Neural progenitor cell (in vitro differentiated cells): ENCODE data around the gene HERC6. TPM values are rescaled to one million over a fixed set of nuclear protein-coding genes. Genes with fewer than 3 reads are reported as not detected.

Experiments
- DNase-seq: peaks from one replicate; pipeline ENCODE4 v3.0.0-alpha.2; 2016; ENCODE audit warnings: low spot score
- H2AFZ ChIP-seq: fragments of 200-600 bp; sonication (generic); replicated peaks from 2 replicates; pipeline ENCODE4 v1.6.1; 2016; ENCODE audit warnings: antibody characterized with exemption
- H3F3A ChIP-seq: fragments of 200-600 bp; sonication (generic); 2 replicates; pipeline ENCODE4 v1.6.1; 2016; ENCODE audit warnings: antibody characterized with exemption, low read depth
- H3K27ac ChIP-seq: fragments of 200-600 bp; sonication (generic); 2 replicates; pipeline ENCODE4 v1.5.1; 2016; ENCODE audit warnings: mild to moderate bottlenecking
- H3K27me3 ChIP-seq: fragments of 200-600 bp; sonication (generic); 2 replicates; pipeline ENCODE4 v1.6.1; 2016; ENCODE audit warnings: mild to moderate bottlenecking, moderate library complexity
- H3K36me3 ChIP-seq: fragments of 200-600 bp; sonication (generic); 2 replicates; pipeline ENCODE4 v1.5.1; 2016
- H3K4me1 ChIP-seq: fragments of 200-600 bp; sonication (generic); 2 replicates; pipeline ENCODE4 v1.6.1; 2016; ENCODE audit warnings: mixed run types
- H3K4me2 ChIP-seq: fragments of 200-600 bp; sonication (generic); 2 replicates; pipeline ENCODE4 v1.6.1; 2016
- H3K4me3 ChIP-seq: fragments of 200-600 bp; sonication (generic); 2 replicates; pipeline ENCODE4 v1.5.1; 2016
- H3K79me2 ChIP-seq: fragments of 200-600 bp; sonication (generic); 2 replicates; pipeline ENCODE4 v1.6.1; 2016; ENCODE audit warnings: low read depth
- H3K9ac ChIP-seq: fragments of 200-600 bp; sonication (generic); 2 replicates; pipeline ENCODE4 v1.6.1; 2016
- H3K9me3 ChIP-seq: fragments of 200-600 bp; sonication (generic); 2 replicates; pipeline ENCODE4 v1.5.1; 2016; ENCODE audit warnings: low read depth
- H4K20me1 ChIP-seq: fragments of 200-600 bp; sonication (generic); 2 replicates; pipeline ENCODE4 v1.6.1; 2016; ENCODE audit warnings: low read depth
- H3K27ac Mint-ChIP-seq: 3 replicates; pipeline ENCODE4 v1.8.0; 2021; ENCODE audit warnings: mixed read lengths
- H3K27me3 Mint-ChIP-seq: 2 replicates; pipeline ENCODE4 v1.8.0; 2022; ENCODE audit warnings: low read depth, mild to moderate bottlenecking, inconsistent platforms, moderate library complexity, mixed read lengths; ENCODE audit not compliant: insufficient read depth
- H3K36me3 Mint-ChIP-seq: 3 replicates; pipeline ENCODE4 v1.8.0; 2021; ENCODE audit warnings: mixed read lengths
- H3K4me1 Mint-ChIP-seq: 3 replicates; pipeline ENCODE4 v1.8.0; 2021; ENCODE audit warnings: mixed read lengths
- H3K4me3 Mint-ChIP-seq: 3 replicates; pipeline ENCODE4 v1.8.0; 2021; ENCODE audit warnings: mild to moderate bottlenecking, moderate library complexity, mixed read lengths
- H3K9me3 Mint-ChIP-seq: 3 replicates; pipeline ENCODE4 v1.8.0; 2020; ENCODE audit warnings: mixed read lengths
- EZH2 ChIP-seq: fragments of 200-600 bp; sonication (generic); IDR thresholded peaks from 2 replicates; pipeline ENCODE4 v1.6.1; 2017; ENCODE audit warnings: antibody characterized with exemption, mild to moderate bottlenecking, moderate library complexity
- EZH2phosphoT487 ChIP-seq: fragments of 200-600 bp; sonication (generic); IDR thresholded peaks from 2 replicates; pipeline ENCODE4 v1.6.1; 2017; ENCODE audit warnings: antibody characterized with exemption
- total RNA-seq: library from RNA; depleted of rRNA; stranded (reverse); fragments of >200 nt; gene quantifications from 2 replicates; pipeline ENCODE4 v1.2.3, GENCODE V29; 2015; ENCODE audit warnings: low replicate concordance
- TF ChIP-seq, protein P1 (sequence below): fragments of 200-600 bp; sonication (generic); IDR thresholded peaks from 2 replicates; pipeline ENCODE4 v1.5.1; 2017; ENCODE audit warnings: antibody characterized with exemption, mild to moderate bottlenecking

Gene HERC6
- total RNA-seq, 1 donor from 2014 or later: 0.24 TPM

GRCh38 chr4:88452912-88453311, 74.3 kb downstream of the HERC6 start:
- H3K4me1 ChIP-seq: peaks cover 4% of the 10 kb centered on the region
- no peaks in the 10 kb centered on the region for H3K79me2 ChIP-seq
- Mint-ChIP-seq H3K27me3 (peaks cover 15% of the 10 kb centered on the region), H3K9me3 (peaks cover 2% of the 10 kb centered on the region), H3K27ac (no peak overlapping the region), H3K4me3 (no peak overlapping the region), H3K4me1 (peaks cover 5% of the 10 kb centered on the region), H3K36me3 (no peaks in the 10 kb centered on the region)
- TF ChIP-seq, protein P1, sequence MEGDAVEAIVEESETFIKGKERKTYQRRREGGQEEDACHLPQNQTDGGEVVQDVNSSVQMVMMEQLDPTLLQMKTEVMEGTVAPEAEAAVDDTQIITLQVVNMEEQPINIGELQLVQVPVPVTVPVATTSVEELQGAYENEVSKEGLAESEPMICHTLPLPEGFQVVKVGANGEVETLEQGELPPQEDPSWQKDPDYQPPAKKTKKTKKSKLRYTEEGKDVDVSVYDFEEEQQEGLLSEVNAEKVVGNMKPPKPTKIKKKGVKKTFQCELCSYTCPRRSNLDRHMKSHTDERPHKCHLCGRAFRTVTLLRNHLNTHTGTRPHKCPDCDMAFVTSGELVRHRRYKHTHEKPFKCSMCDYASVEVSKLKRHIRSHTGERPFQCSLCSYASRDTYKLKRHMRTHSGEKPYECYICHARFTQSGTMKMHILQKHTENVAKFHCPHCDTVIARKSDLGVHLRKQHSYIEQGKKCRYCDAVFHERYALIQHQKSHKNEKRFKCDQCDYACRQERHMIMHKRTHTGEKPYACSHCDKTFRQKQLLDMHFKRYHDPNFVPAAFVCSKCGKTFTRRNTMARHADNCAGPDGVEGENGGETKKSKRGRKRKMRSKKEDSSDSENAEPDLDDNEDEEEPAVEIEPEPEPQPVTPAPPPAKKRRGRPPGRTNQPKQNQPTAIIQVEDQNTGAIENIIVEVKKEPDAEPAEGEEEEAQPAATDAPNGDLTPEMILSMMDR: no peak
- TF ChIP-seq EZH2 (no peak), EZH2phosphoT487 (no peak)
- no peak overlapping the region for H3K4me3 ChIP-seq
- no peaks in the 10 kb centered on the region for H3K36me3 ChIP-seq
- H4K20me1 ChIP-seq: no peaks in the 10 kb centered on the region
- H3F3A ChIP-seq: peaks cover 20% of the 10 kb centered on the region
- no peak overlapping the region for H3K4me2 ChIP-seq
- H3K27me3 ChIP-seq: peaks cover 18% of the 10 kb centered on the region
- no peak for DNase-seq
- no peak overlapping the region for H3K9ac ChIP-seq
- no peak overlapping the region for H2AFZ ChIP-seq
- no peaks in the 10 kb centered on the region for H3K9me3 ChIP-seq
- H3K27ac ChIP-seq: no peak overlapping the region

DNA sequence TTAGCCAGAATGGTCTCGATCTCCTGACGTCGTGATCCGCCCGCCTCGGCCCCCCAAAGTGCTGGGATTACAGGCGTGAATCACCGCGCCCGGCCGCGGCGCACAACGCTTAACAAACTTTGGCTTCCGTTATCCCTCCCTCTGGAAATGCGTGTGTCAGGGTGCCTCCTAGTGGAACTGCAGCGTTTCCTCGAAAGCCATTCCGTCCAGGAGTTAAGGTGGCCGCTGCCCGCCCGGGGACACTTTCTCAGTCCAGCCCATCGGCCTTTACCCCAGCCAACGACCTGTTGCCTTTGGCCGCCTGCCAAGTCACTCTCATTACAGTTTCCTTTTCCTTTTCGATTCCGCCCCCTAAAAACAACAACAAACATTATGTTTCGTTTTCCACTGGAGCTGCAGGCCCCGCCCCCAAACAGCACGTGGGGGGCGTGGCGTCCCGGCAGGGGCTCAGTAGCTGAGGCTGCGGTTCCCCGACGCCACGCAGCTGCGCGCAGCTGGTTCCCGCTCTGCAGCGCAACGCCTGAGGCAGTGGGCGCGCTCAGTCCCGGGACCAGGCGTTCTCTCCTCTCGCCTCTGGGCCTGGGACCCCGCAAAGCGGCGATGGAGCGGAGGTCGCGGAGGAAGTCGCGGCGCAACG, 78.1 kb downstream of the HERC6 start, which contains the start of gene HERC5:
TSS of gene HERC5 (plus strand) at position 450 of the 637 bp plus-strand sequence. CDS start at position 601, 151 bp downstream.
- Histone ChIP-seq H3K27me3 (peaks cover 36% of the 10 kb centered on the region), H3K79me2 (no peaks in the 10 kb centered on the region), H3K4me3 (peak within 1 kb of the TSS; percentile 45), H3F3A (peaks cover 23% of the 10 kb centered on the region), H4K20me1 (no peaks in the 10 kb centered on the region), H3K36me3 (no peaks in the 10 kb centered on the region), H2AFZ (peak within 1 kb of the TSS; percentile 93), H3K9me3 (no peaks in the 10 kb centered on the region), H3K4me1 (peaks cover 4% of the 10 kb centered on the region), H3K9ac (no peak within 1 kb of the TSS), H3K4me2 (peak within 1 kb of the TSS; percentile 74), H3K27ac (no peak within 1 kb of the TSS)
- peak; percentile 93 for DNase-seq
- Mint-ChIP-seq H3K4me1 (peaks cover 6% of the 10 kb centered on the region), H3K27ac (no peak within 1 kb of the TSS), H3K4me3 (peak within 1 kb of the TSS; percentile 95), H3K36me3 (no peaks in the 10 kb centered on the region), H3K9me3 (peaks cover 2% of the 10 kb centered on the region), H3K27me3 (peaks cover 25% of the 10 kb centered on the region)
- TF ChIP-seq EZH2phosphoT487 (no peak), EZH2 (no peak)
- TF ChIP-seq, protein P1: peak; percentile 72

DNA sequence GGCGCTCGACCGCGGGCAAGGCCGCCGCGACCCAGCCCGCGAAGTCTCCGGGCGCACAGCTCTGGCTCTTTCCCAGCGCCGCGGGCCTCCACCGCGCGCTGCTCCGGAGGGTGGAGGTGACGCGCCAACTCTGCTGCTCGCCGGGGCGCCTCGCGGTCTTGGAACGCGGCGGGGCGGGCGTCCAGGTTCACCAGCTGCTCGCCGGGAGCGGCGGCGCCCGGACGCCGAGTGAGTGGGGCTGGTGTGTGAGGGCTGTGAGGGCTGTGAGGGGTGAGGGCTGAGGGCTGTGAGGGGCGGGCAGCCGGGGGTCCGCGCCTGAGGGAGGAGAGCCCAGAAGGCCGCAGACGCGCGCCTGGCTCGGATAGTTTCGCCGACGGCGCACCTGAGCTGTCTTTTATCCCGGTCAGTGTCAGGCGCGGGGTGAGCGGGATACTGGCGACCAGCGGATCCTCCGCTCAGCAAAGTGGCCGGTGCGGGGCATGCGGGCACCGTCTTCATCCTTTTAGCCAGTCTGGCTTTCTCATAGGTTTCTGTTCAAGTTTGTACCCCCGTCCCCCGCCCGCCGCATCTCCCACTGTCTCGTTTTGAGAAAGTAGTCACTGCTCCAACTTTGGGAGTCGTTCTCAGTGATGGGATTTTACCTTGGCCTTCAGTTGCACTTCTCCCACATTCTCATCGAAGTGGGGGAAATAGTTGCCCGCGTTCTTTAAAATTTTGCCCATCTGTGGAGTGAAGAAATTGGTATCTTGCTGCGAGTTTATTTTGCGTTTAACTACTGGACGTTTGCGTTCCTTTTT, 78.9 kb downstream of the HERC6 start:
- Histone ChIP-seq H2AFZ (peak overlapping the region; percentile 93), H3K27me3 (peaks cover 36% of the 10 kb centered on the region), H3K4me1 (peaks cover 4% of the 10 kb centered on the region), H4K20me1 (no peaks in the 10 kb centered on the region), H3K4me3 (peak overlapping the region; percentile 45), H3K79me2 (no peaks in the 10 kb centered on the region), H3K4me2 (peak overlapping the region; percentile 74), H3K36me3 (no peaks in the 10 kb centered on the region), H3F3A (peaks cover 23% of the 10 kb centered on the region), H3K9me3 (no peaks in the 10 kb centered on the region), H3K27ac (no peak overlapping the region), H3K9ac (no peak overlapping the region)
- peak; percentile 66 for DNase-seq
- peaks cover 6% of the 10 kb centered on the region for H3K4me1 Mint-ChIP-seq
- H3K27ac Mint-ChIP-seq: no peak overlapping the region
- peak overlapping the region; percentile 82 for H3K4me3 Mint-ChIP-seq
- TF ChIP-seq EZH2 (peak; percentile 92), EZH2phosphoT487 (peak; percentile 89)
- TF ChIP-seq, protein P1: no peak
- peaks cover 25% of the 10 kb centered on the region for H3K27me3 Mint-ChIP-seq
- peaks cover 2% of the 10 kb centered on the region for H3K9me3 Mint-ChIP-seq
- no peaks in the 10 kb centered on the region for H3K36me3 Mint-ChIP-seq
